GDM1 (cell line): Measurements from ENCODE around the gene ANKRD53.
"Not testable (repeated sequence)": the region's sequence is repeated elsewhere in the genome, so short reads cannot be mapped to it uniquely, and the experiment has no call there.

Experiments used
- DNase-seq: peaks from one replicate; lab custom pipeline; 2025; lab: John Stamatoyannopoulos, UW

Gene ANKRD53

DNA sequence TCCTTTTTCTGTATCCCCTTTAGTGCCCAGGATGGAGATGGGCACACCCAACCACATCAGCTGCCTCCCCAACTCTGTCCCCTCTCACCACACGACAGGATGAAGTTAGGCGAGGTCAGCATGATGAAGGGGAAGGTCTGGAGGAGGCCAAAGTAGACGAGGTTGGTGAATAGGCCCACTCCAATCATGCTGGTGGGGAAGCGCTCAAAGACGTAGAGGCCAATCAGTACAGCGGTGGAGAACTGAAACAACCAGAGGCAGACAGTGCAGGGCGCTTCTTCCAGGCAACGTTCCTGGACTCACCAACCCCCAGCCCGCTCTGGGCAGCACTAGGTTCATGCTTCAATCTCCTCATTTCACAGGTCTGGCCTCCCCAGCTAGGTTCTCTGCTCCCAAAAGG lies 13.3 kb downstream of the ANKRD53 start:
- DNase-seq = no peak

DNA sequence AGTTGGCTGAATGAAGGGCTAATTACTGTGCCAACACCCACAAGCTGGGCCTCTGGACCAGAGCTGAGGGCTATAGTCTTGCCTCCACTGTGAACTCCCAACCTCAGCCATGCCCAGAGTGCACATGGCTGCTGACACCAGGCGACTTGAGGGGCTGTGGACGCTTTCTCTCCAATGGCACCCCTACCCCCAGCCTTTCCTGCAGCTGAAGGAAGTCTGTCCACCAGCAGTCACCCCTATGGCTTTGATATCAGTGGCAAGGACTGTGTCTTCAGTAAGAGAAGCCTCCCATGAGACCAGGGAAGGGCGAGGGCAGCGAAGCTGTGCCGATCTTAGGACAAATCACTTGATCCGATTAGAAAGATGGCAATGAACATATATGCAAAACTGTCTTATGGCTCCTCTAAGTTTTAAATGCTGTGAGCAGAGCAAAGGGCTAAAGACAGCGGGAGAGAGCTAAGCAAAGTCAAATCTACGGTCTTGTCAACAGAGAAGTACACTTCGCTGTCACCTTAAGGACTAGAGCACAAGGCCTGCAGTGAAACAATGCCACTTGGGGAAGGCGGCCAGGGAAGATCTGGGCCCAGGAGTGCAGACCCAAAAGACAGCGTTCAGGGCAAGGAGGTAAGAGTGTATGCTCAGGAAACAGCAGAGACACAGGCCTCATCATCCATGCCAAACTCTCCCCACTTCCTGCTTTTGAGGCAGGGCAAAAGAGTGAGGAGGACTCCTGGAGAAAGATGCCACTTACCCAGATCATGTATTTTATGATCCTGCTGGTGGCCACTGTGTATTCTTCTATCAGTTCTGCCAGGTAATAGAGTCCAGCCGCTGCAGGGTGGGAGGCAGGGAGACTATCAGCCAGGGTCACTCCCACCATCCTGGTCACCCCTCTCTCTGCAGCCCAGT lies 14.8 kb downstream of the ANKRD53 start:
- DNase-seq = no peak

DNA sequence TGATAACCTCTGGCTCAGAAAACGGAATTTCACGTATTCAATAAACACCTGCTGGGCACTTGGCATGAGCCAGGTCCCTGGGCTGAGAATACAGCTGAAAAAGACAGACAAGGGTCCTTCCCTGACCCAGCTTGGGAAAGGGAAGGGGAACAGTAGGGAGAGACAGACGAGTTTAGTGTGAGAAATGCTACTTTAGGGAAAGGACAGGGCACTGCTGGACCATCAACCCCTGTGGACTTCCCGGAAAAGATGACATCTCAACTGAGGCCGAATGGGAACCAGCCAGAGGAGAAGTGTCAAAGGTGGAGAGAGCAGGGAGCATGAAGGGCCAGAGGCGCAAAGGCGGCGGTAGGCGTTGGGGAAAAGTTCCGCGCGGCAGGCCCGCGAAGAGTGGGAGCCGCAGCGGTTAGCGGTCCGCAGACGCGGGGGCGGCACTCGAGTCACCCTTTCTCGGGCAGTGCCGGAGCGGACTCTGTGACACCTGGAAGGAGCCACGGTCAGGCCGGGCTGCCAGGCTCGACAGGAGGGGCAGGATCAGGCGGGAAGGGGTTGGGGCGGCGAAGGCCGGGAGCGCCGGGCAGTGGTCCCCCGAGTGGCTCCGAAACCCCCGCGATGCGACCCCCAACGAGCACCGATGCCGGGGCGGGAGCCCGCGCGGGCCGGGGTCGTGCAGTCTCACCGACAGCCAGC lies 15.7 kb downstream of the ANKRD53 start:
- no peak for DNase-seq

DNA sequence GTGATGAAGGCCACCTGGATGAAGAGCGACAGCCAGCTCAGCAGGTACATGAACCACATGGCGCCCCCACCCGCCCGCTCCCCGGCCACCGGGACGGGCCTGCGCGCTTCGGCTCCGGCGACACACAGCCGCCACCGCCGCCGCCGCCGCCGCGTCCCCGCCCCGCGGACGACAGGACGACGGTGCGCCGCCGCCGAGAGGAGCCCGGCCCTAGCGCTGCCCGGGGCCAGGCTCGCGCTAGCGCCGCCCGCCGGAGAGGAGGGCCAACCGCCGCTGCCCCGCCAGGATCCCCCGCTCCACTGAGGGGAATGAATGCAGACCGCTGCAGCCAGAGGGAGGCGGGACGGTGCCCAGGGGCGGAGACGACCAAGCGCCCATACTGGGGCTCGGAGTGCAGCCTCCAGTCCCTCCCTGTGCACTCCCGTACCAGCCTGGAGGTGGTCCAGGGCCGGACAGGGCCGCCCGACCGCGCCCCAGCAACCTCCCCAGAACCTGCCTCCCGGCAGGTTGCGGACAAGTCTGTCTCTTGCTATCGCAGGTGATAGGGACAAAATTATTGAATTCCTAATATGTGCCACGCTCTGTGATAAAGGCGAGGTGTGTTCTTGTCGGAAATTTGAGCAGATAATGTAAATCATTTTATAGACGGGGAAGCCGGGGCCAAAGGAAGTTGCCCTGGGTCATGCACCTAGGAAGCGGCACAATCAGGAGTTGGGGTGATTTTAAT lies 16.4 kb downstream of the ANKRD53 start, which contains the start of gene TEX261:
Gene TEX261 (minus strand): TSS at position 175 of the 727 bp plus-strand sequence. CDS start 116 bp downstream, at position 59.
- DNase-seq = peak; percentile 88

DNA sequence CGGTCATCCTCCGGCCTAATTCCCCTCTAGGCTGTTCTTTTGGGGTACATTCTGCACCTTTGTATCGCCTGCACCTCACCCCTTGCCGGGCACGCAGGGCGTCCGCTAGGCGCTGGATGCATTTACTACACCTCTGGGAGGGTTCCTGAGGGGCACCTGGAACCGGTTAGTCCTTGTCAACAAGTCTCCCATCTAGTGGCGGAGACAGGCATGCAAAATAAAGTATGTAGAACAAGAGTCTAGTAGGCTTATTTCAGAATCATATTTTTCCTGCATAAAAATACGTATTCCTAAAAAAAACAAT lies 16.9 kb downstream of the ANKRD53 start:
- DNase-seq = no peak

DNA sequence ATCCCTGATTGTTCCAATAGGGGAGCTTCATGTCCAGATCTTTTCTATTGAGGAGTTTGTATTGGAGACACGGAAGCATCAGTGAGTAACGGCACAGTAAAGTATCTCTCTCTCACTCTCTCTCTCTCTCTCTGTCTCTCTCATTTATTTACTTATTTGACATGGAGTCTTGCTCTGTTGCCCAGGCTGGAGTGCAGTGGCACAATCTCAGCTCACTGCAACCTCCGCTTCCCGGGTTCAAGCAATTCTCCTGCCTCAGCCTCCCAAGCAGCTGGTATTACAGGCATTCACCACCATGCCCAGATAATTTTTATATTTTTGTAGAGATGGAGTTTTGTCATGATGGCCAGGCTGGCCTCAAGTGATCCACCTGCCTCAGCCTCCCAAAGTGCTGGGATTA lies 20.5 kb downstream of the ANKRD53 start:
- DNase-seq = not testable (repeated sequence)

DNA sequence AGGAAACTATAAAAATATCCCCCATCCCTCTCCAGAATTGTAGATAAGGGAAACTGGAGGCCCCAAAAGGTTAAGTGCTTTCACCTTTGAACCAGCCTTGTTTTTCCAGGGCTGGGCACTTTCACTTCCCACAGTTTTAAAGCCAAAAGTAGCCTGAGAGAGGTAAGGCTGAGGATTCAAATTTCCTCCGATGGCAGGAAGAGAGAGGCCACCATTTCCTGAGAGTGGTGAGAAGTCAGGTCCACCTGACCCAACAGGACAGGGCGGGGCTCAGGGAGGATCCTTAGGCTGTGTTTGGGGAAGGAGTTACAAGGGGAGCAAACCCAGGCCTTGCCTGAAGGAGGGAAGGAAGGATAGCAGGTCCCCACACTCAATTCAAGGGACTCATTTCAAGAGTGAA lies 20.9 kb downstream of the ANKRD53 start:
- DNase-seq = peak; percentile 19

DNA sequence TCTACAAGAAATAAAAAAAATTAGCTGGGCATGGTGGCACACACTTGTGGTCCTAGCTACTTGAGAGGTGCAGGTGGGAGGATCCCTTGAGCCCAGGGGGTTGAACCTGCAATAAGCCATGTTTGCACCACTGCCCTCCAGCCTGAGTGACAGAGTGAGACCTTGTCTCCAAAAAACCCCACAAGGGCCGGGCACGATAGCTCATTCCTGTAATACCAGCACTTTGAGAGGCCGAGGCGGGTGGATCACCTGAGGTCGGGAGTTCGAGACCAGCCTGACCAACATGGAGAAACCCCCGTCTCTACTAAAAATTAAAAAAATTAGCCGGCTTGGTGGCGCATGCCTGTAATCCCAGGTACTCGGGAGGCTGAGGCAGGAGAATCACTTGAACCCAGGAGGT lies 21.5 kb downstream of the ANKRD53 start:
- DNase-seq = not testable (repeated sequence)

DNA sequence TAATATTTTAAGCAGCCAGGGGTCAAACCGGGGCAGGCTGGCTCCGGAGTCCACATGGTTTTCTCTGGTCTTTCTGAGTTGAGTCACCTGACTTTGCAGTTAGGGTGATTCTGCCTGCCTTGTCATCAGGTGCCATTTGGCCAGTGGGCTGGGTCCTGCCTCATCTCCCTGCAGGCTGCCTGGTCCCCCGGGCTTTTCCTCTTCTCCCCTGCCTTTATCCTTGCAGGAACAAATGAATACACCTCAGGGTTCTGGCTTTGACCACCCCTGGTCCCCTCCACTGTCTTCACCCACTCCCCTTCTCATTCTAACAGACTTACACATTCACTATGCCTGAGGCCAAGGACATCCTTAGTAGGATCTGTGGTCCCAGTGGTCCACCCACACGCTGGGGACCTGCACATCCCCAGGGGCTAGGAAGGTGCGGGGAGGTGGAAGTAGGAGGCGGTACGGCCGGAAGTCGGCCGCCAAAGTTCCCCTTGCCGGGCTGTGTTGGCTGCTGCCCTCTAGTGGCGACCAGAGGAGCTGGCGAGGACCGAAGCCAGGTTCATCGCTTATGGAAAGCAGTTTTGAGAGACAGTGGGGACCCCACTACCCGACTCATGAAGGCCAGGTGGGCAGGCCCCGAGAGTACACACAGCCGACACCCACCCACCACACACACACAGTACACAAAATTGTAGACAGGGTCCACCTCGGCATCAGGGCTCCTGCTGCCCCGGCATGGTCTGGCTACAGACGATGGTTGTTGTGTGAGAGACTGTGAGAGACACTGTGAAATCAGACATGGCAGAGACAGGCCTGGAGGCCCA lies 22.6 kb downstream of the ANKRD53 start:
- peak; percentile 56 for DNase-seq

DNA sequence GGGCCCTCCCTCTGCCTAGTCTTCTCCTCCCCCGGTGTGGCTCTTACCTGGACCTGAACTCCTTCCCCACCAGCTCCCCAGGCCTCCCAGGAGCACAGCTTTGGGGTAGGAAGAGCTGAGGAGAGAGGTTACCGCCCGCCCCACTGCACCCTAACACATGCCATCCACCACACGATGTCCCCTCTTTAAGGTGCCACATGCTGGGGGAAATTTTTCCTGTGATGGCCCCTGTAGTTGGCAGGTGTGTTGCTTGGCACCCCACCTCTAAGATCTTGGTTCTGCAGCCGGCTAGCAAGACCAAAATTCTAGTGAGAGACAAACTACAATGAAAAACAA lies 23.1 kb downstream of the ANKRD53 start:
- DNase-seq = no peak

DNA sequence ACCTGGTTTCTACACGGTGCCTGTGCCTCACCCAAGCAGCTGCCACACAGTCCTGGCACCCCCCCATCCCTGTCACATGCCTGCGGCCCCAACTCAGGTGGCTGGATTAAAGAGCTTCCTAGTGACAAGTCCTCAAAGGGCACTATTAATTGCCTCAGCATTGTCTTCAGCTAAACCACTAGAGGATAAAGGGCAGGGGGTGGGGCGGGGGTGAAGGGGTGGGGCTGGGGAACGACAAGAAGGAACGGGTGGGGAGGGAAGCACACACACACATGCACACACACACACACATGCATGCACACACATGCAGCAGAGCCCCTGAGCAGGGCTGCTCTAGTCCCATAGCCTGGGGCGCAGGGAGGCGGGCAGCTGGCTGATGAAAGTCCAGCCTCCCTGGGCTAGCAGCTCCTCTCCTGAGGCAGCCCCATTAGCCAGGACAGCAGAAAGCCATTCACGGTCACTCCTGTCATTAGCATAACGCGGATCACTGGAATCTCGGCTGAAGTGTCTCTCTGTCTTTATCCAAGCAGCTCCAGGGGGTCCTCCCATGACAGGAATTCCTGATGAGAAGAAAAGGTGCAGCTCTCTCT lies 23.6 kb downstream of the ANKRD53 start:
- no peak for DNase-seq

DNA sequence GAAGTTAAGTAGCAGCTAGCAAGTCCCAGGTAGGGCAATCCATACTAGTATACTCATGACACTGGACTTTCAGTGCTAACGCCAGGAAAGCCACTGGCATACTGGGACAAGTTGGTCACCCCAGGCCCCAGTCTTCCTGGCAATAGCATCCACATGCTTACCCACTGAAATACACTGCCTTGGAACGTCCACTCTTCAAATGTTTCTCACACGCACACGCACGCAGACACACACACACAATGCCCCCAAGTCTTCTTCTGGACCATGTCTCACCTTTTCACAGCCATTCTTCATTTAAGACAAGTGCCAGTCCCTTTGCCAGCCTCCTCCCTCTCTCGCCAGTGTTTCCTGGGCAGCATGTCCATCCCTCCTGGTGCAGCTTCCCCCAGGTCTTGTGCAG lies 25.0 kb downstream of the ANKRD53 start:
- DNase-seq = no peak

DNA sequence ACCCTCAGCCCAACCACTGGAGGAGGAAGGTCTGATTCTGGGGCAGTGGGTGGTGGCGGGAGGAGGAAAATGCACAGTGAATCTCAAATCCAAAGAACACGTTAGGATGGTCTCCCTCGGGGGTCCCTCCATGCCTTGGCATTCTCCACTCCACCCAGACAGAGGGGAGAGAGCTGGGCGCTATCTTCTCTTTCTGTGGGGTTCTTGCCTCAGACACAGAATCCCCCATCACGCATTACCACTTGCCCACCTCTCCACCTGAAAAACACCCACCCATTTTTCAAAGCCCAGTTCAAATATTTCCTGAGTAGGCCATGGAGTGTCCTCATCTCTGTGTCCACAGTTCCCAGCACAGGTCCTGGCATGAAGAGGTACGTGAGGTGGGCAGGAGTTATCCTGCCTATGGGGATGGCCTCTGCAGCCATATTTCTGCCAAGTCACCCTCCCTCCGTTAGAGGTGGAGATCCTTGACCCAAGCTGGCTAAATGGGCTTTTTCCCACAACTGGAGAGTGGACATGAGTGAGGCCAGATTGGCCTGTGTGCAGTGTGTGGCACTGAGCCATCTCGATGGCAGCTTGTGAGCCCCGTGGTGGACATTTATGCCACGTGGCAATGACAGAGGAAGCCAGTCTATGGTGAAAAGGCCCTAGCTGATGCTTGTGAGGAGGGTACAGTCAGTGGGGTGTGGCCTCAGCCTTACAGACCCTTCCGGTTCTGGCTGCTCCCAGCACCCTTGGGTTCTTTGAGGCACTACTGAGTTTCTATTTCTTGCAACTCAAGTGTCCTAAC lies 25.7 kb downstream of the ANKRD53 start:
- no peak for DNase-seq

DNA sequence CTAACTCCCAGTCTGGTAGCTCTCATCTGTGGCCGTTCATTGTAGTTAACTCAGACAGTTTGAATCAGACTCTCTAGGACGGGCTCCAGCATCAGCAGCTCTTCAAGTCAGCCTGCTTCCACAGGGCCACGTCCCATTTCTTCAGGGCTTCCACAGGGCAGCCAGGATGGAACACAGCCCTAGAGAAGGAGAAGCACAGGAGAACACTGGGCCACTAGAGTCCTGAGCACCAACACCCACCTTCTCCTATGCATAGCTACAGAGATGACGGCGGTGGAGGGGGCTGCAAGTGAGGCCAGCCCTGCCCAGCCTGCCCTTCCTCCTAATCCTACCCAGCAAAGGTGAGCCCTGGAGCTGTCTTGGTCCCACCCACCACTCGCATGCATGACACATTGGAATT lies 26.4 kb downstream of the ANKRD53 start:
- no peak for DNase-seq

DNA sequence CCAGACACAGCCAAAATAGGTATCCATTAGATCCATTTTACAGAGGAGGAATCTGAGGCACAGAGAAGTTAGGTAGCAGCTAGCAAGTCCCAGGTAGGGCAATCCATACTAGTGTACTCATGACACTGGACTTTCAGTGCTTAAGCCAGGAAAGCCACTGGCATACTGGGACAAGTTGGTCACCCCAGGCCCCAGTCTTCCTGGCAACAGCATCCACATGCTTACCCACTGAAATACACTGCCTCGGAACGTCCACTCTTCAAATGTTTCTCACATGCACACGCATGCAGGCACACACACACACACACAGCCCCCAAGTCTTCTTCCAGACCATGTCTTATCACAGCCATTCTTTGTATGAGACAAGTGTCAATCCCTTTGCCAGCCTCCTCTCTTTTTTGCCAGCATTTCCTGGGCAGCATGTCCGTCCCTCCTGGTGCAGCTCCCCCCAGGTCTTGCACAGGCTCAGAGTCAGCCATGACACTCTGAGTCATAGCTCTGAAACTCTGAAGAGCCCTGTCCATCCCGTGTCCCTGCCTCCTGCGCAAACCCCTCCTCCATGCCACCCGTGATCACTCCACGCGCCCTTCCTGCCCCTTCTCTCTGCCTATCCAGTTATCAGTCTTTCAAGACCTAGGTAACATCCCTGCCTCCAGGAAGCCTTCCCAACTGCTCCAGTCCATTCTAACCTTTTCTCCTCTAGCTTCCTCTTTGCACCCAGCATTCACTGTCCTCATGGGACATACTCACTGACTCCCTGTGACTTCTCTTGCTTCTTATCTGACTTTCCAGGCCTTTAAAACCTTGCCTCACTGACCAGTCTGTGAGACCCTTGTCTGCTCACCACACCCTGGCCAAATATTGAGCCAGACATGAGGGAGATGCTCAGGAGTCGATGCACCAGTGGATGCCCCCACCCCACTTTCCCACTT lies 27.1 kb downstream of the ANKRD53 start:
- DNase-seq = no peak

DNA sequence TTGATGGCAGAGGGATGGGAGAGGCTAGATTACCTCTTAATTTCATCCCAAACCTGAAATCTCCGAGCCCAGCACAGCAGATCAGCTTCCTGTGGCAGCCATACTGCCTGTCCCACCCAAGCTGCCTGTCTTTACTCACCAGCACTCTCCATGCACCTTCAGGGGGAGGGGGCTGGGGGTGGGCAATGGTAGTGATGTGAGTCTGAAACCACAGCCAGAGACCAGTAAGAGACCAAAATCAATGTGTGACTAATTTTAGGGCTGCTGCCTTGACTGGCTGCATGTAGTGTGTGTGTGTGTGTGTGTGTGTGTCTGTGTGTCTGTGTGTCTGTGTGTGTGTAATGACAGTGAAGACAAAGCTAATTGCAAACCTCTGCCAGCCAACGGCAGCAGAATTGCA lies 27.9 kb downstream of the ANKRD53 start:
- no peak for DNase-seq

DNA sequence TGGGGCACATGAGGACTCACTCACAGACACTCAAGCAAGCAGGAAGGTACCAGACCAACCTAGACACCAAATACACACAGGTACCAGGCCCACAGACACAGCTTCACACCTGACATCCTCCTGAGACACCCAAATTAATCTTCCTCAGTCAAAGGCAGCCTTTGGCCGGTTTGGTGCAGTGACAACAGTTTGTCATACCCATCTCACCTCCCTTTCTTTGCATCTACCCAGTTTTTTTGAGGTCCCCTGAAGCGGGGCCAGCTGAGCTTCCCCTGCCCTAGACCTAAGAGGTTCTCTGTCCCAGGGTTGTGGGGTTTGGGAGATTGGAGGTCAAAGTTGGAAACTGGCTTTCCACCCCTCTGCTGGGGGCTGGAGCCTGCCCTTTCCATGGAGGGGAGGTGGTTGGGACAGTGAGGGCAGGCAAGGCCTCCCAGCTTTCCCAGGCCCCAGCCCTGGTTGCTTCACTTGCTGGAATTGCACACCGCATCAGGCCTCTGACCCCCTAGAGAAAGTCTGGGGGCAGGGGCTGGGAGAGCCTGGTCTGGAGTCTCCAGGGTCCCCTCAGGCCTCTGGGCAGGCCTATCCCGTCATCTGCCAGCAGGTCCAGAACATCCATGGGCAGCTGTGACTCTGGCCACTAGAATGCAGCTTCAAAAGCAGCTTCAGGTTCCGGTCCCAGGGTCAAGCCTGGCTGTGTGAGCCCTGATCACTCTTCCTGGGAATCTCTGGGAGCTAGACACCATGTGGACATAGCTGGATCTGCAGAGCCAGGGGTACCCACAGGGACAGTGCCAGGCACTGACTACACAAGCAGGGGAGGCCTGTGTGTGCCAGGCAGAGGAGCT lies 28.7 kb downstream of the ANKRD53 start:
- no peak for DNase-seq

DNA sequence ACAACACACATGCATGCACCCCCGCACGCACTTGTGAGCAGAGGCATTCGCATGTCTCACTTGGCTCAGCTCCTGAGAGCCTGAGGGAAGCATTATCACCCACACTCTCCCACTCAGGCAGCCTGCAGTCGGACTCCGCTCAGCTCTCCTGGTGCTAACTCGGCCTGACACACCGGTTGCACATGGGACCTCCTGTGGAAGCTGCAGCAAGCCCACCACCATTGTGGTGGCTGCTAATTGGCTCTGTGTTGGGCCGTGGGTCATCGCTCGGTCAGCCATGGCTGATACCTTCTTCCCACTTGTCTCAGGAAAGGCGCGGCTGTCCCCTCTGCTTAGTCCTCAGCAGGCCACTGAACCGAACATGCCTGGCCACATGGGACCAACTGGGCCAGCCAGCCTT lies 29.9 kb downstream of the ANKRD53 start:
- no peak for DNase-seq

DNA sequence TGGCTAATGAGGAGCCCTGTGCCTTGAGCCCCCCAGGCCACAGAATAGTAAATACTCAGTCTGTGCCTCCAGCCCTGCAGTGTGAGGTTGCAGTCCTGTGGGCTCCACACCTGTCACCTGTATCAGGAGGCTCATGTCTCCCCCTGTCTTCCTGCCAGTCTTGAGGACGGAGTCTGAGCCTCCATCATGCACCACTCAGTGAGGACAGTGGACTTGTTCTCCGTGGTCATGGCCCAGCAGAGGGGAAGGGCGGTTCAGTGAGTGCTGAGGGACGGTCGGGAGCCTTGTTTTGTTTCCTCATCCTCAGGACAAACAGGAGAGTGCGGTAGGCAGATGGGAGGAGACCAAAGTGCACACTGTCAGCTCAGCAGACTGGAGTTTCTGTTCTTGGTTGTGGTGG lies 33.4 kb downstream of the ANKRD53 start:
- DNase-seq = not testable (repeated sequence)
